Activated naive CD8-positive, alpha-beta T cell treated with anti-CD3 and anti-CD28 coated beads for 36 hours (primary cell): ENCODE results near the gene RBMS1. TPM values are rescaled to one million over a fixed set of nuclear protein-coding genes. Genes with fewer than 3 reads are reported as not detected.
"Not testable (repeated sequence)": the region's sequence is repeated elsewhere in the genome, so short reads cannot be mapped to it uniquely, and the experiment has no call there.

Experiments
- DNase-seq: peaks from one replicate; pipeline ENCODE4 v3.0.0; 2021
- H3K27ac Mint-ChIP-seq: one replicate; pipeline ENCODE4 v1.8.0; 2022; ENCODE audit warnings: mild to moderate bottlenecking, moderate library complexity, mixed read lengths
- H3K27me3 Mint-ChIP-seq: one replicate; pipeline ENCODE4 v1.8.0; 2022; ENCODE audit warnings: mild to moderate bottlenecking, mixed read lengths
- H3K36me3 Mint-ChIP-seq: one replicate; pipeline ENCODE4 v1.8.0; 2021; ENCODE audit warnings: mild to moderate bottlenecking, mixed read lengths
- H3K4me1 Mint-ChIP-seq: one replicate; pipeline ENCODE4 v1.8.0; 2021; ENCODE audit warnings: mixed read lengths
- H3K4me3 Mint-ChIP-seq: one replicate; pipeline ENCODE4 v1.8.0; 2022; ENCODE audit warnings: mild to moderate bottlenecking, moderate library complexity, mixed read lengths
- H3K9me3 Mint-ChIP-seq: one replicate; pipeline ENCODE4 v1.8.0; 2022; ENCODE audit warnings: mixed read lengths
- total RNA-seq, 2 experiments: library from RNA; stranded (reverse); gene quantifications; one replicate each; pipeline ENCODE4 v1.2.3, GENCODE V29; 2021

Gene RBMS1
- total RNA-seq, 2 experiments from 2014 or later = 39.3 to 39.9 TPM

DNA sequence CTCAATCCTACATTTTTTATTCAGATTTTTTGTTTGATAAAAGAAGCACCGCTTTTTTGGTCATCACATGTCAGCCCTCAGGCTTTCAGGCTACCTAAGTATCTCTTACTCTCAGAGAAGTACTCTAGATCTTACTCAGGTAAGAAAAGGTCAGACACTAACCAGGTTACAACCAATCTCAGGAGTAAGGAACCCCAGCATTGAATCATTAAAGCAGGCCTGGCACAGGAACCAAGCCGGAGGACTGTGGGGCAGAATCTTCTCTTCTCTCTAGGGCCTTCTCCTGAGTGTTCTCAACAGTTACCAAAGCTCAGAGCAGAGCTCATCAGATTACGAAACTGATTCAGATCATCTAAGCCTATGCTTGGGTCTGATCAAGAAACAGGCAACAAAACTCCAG, 28.2 kb downstream of the RBMS1 start:
- peak overlapping the region; percentile 18 for H3K27ac Mint-ChIP-seq
- H3K4me3 Mint-ChIP-seq = no peak overlapping the region
- H3K36me3 Mint-ChIP-seq = peaks cover 14% of the 10 kb centered on the region
- DNase-seq = no peak
- peaks cover 45% of the 10 kb centered on the region for H3K4me1 Mint-ChIP-seq
- no peaks in the 10 kb centered on the region for H3K27me3 Mint-ChIP-seq
- peaks cover 1% of the 10 kb centered on the region for H3K9me3 Mint-ChIP-seq

DNA sequence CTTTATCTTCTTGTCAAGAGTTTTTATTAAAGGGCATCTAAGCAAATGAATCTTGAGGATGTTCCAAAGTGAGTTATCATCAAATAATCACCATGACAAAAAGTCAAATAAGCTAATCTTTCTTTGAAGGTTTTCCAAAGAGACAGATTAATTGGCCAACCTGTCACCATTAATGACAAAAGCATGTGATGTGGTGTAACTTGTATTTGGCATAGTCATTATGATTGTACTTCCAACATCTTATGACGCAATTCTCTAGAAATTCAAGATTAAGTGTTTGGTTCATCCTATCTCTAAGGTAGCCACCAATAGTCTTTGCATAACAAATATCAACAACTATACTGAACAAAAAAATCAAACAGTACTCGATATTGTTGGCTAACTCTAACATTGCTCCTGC, 28.6 kb downstream of the RBMS1 start:
- Mint-ChIP-seq H3K27ac (no peak overlapping the region), H3K4me3 (no peak overlapping the region), H3K9me3 (peaks cover 1% of the 10 kb centered on the region), H3K4me1 (peaks cover 46% of the 10 kb centered on the region), H3K36me3 (peaks cover 14% of the 10 kb centered on the region), H3K27me3 (no peaks in the 10 kb centered on the region)
- DNase-seq = no peak

DNA sequence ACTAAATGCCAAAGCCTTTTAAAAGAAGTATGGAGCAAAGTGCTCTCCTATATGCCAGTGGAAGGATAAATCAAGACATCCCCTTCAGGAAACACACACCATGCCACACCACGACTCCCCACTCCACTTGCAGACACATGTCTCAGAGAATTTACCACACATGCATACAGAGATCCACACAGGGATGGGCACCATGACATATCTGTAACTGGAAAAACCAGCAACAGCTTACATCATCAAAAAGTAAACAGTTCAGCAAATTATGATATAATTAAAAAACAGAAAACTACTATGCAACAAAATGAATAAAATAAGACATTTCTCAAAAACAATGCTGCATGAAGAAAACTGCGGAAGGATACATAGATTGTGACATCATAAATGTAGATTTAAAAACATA, 29.6 kb downstream of the RBMS1 start:
- H3K4me3 Mint-ChIP-seq = no peak overlapping the region
- H3K27ac Mint-ChIP-seq = no peak overlapping the region
- no peaks in the 10 kb centered on the region for H3K27me3 Mint-ChIP-seq
- H3K36me3 Mint-ChIP-seq = peaks cover 9% of the 10 kb centered on the region
- peaks cover 47% of the 10 kb centered on the region for H3K4me1 Mint-ChIP-seq
- H3K9me3 Mint-ChIP-seq = peaks cover 1% of the 10 kb centered on the region
- DNase-seq = no peak

DNA sequence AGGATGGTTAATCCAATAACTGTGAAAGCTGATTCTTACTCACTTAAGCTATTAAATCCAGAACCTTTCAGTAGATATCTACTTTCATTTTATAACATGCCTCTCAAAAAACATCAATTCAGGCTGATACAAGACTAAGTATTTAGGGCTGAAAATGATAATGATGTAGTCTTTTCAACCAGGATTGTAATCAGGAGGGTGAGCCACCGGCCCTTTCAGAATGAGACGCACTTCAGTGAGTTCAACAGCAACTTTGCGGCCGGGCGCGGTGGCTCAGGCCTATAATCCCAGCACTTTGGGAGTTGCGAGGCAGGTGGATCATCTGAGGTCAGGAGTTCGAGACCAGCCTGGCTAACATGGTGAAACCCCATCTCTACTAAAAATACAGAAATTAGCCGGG, 30.4 kb downstream of the RBMS1 start:
- Mint-ChIP-seq H3K36me3 (peaks cover 12% of the 10 kb centered on the region), H3K27me3 (no peaks in the 10 kb centered on the region), H3K9me3 (peaks cover 1% of the 10 kb centered on the region), H3K4me1 (peaks cover 47% of the 10 kb centered on the region), H3K4me3 (no peak overlapping the region), H3K27ac (no peak overlapping the region)
- no peak for DNase-seq

DNA sequence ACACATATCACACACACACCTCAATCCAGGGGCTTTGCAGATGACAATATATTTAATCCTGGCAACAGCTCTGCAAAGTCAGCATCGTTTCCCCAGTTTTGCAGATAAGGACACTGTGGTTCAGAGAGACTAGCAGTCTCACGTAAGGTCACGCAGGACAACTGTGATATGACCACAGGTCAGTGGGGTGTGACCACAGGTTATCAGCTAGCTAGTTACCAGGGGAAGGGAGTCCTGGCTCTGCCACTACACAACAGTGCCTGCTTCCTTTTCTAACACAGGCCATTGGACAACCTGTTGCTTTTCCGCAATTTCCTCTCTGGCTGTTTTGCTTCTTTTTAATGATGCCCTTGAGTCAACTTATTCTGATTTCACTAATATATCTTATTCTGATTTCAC, 33.3 kb downstream of the RBMS1 start:
- H3K4me1 Mint-ChIP-seq = peaks cover 34% of the 10 kb centered on the region
- H3K9me3 Mint-ChIP-seq = peaks cover 1% of the 10 kb centered on the region
- H3K27ac Mint-ChIP-seq = no peak overlapping the region
- H3K36me3 Mint-ChIP-seq = peaks cover 14% of the 10 kb centered on the region
- no peaks in the 10 kb centered on the region for H3K27me3 Mint-ChIP-seq
- no peak overlapping the region for H3K4me3 Mint-ChIP-seq
- DNase-seq = no peak

DNA sequence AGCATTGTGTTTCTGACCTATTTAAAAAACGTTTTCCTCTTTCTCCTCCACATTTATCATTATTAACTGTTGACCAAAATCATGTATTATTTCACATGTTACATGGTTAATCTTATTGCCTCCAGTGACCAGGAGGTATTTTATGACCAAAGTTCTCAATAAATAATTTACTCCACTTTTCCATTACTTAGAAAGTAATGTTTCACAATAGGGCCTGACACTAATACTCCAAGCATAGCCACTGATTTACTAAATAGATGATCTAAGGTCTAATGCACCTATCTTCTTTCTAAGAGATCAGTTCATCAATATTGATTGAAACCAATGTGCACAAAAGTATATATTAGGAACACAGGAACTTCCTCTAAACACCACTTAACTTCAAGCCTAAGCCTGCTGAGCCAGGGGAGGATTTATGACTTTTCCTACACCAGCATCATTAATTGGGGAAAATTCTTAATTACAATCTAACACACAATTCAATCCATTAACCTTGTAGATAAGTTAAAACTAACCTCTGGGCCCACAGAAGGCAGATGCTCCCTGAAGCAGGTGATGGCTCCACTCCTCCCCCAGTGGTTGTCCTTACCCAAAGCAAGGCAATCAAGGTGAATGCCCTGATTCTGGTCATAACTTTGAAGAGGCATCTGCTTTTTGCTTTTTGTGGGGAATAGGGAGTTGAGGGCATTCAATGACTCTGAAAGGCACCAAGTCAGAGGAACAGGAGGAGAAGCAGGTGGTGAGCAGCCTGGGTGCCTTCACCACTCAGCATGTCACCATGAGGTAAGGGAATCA, 33.9 kb downstream of the RBMS1 start:
- peaks cover 31% of the 10 kb centered on the region for H3K4me1 Mint-ChIP-seq
- H3K27me3 Mint-ChIP-seq = no peaks in the 10 kb centered on the region
- peaks cover 14% of the 10 kb centered on the region for H3K36me3 Mint-ChIP-seq
- DNase-seq = no peak
- no peak overlapping the region for H3K4me3 Mint-ChIP-seq
- no peak overlapping the region for H3K27ac Mint-ChIP-seq
- peaks cover 1% of the 10 kb centered on the region for H3K9me3 Mint-ChIP-seq

DNA sequence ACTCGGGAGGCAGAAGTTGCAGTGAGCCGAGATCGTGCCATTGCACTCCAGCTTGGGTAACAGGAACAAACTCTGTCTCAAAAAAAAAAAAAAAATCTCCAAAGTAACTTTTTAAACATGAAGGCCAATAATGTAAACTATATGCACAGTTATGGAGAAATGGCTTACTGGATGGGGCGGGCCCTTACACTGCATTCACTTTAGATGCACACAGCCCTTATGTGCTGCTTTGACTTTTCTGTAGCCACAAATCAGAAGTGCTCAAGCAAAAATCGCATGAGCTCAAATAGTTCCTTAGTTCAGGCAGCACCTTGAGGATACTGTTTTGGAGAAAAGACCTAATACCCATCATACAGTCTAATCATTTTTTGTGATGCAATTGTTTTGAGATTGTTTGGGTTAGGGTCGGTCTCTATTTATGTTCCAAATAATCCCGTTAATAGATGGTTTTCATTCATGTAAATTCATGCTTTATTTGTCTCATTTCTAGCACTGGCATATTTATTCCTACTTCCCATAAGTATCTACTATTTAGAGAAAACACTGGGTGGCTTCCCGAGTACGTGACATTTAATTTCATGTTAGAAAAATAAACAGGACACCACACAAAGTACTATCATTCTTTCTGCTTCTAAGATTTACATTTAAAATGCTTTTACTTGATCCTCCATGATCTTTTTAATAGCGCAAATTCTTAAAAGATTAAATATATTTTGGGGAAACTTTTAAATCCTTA, 34.7 kb downstream of the RBMS1 start:
- no peak overlapping the region for H3K4me3 Mint-ChIP-seq
- H3K27ac Mint-ChIP-seq = no peak overlapping the region
- H3K9me3 Mint-ChIP-seq = peaks cover 1% of the 10 kb centered on the region
- H3K27me3 Mint-ChIP-seq = no peaks in the 10 kb centered on the region
- peaks cover 14% of the 10 kb centered on the region for H3K36me3 Mint-ChIP-seq
- DNase-seq = no peak
- peaks cover 29% of the 10 kb centered on the region for H3K4me1 Mint-ChIP-seq

DNA sequence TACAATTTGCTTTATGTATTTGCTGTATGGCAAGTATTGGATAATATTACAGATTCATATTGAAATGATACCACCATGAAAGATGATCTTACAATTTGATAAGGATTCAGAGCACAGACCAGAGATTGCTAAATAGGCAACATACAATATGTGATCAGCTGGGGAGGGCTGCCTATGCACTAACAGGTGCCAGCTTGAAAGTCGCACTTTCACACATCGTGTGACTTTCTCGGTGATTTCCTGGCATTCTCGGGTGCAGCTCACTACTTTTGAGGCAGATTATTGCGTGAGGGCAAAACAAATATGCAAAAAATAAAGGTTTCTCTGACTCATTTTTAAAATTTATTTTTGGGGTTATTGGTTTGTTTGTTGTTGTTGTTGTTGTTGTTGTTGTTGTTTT, 36.0 kb downstream of the RBMS1 start:
- Mint-ChIP-seq H3K27ac (no peak overlapping the region), H3K9me3 (peaks cover 1% of the 10 kb centered on the region), H3K4me3 (no peak overlapping the region), H3K36me3 (peaks cover 9% of the 10 kb centered on the region), H3K4me1 (peaks cover 20% of the 10 kb centered on the region), H3K27me3 (no peaks in the 10 kb centered on the region)
- DNase-seq = no peak

DNA sequence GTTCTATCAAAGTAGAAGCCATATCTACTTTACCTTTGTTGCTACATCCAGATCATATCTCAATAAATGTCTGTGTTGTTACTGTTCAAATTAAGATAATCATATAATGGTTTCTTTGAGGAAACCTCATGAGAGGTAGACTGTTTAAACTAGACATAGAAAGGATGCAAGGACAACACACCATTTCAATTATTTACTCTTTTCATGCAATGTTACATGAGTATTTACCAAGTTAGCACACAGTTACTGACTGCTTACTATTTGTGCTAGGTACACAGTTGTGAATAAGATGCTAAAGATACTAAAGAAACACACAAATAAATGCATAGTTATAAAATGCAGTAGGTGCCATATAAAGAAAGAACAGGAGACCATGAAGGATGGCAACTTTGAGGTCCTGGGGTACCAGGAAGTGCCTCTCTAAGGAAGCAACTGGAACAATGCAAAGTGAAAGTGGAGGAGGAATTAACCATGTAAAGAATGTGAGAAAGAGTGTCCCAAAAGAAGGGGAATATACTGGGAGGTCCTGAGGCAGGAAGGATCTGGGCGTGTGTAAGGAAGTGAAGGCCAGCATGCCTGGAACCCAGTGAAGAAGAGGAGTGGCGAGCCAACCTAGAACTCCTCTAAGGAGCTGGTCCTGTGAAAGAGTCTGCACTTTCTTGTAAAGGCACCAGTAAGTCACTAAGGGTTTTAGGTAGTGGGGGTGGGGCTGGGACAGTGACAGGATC, 39.4 kb downstream of the RBMS1 start:
- Mint-ChIP-seq H3K4me3 (no peak overlapping the region), H3K36me3 (peaks cover 12% of the 10 kb centered on the region), H3K27me3 (no peaks in the 10 kb centered on the region), H3K9me3 (no peaks in the 10 kb centered on the region), H3K4me1 (peaks cover 7% of the 10 kb centered on the region), H3K27ac (no peak overlapping the region)
- no peak for DNase-seq

DNA sequence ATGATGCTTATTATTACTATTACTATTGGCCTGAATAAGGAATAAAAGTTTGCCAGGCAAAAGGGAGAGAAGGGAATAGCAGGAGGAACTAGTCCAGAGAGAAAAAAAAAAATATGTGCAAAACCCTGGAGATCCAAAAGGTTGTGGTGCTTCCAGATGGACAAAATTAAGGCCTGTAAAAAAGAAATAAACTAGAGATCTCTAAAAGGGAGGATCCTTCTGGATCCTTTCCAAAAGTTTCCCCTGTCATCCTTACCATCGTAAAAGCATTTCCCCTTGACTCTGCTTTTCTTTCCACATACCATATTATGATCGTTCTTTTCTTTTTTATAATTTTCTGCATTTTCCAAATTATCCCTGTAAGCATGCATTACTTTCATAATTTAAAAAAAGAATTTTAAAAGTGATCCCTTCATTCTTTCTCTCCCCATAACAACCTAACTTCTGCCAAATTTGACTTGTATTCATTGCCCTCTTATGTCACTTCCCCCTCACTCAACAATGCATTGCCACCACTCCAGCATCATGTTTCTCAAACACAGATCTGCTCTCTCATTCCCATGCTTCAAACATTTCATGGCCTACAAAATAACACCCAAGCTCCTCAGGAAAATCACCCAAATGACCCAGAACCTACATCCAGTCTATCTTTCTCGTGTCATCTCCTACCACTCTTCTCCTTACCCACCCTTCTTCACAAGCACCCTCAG, 40.3 kb downstream of the RBMS1 start:
- no peak overlapping the region for H3K27ac Mint-ChIP-seq

DNA sequence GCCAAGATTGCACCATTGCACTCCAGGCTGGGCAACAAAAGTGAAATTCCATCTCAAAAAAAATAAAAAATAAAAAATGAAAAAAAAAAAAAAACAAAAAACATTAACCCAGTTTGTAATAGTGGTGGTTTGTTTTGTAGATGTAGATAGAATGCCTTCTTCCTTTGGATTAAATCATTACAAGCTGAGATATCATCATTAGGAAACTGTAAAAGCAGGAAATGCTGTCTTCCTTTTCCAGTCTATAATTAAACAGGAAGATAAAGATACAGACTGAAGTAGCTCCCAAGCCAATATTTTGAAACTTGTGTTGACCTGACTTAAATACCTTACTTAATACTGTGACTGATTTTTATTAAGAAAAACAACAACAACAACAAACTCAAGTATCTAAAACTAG, 43.1 kb downstream of the RBMS1 start:
- peaks cover 14% of the 10 kb centered on the region for H3K36me3 Mint-ChIP-seq
- no peaks in the 10 kb centered on the region for H3K9me3 Mint-ChIP-seq
- no peak overlapping the region for H3K27ac Mint-ChIP-seq
- H3K4me1 Mint-ChIP-seq = peaks cover 2% of the 10 kb centered on the region
- no peak for DNase-seq
- H3K4me3 Mint-ChIP-seq = no peak overlapping the region
- H3K27me3 Mint-ChIP-seq = no peaks in the 10 kb centered on the region

More for the DNA sequence above, 40.3 kb downstream of the RBMS1 start:
- Mint-ChIP-seq H3K4me3 (no peak overlapping the region), H3K36me3 (peaks cover 10% of the 10 kb centered on the region), H3K4me1 (peaks cover 5% of the 10 kb centered on the region), H3K9me3 (no peaks in the 10 kb centered on the region), H3K27me3 (no peaks in the 10 kb centered on the region)
- no peak for DNase-seq

DNA sequence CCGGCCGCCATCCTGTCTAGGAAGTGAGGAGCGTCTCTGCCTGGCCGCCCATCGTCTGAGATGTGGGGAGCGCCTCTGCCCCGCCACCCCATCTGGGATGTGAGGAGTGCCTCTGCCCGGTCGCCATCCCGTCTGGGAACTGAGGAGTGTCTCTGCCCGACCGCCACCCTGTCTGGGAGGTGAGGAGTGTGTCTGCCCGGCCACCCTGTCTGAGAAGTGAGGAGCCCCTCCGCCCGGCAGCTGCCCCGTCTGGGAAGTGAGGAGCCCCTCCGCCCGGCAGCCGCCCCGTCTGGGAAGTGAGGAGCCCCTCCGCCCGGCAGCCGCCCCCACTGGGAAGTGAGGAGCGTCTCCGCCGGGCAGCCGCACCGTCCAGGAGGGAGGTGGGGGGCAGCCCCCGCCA, 44.8 kb downstream of the RBMS1 start:
- H3K4me1 Mint-ChIP-seq, H3K27me3 Mint-ChIP-seq, H3K9me3 Mint-ChIP-seq, H3K4me3 Mint-ChIP-seq, DNase-seq, H3K27ac Mint-ChIP-seq: not testable (repeated sequence)
- H3K36me3 Mint-ChIP-seq = peaks cover 16% of the 10 kb centered on the region

DNA sequence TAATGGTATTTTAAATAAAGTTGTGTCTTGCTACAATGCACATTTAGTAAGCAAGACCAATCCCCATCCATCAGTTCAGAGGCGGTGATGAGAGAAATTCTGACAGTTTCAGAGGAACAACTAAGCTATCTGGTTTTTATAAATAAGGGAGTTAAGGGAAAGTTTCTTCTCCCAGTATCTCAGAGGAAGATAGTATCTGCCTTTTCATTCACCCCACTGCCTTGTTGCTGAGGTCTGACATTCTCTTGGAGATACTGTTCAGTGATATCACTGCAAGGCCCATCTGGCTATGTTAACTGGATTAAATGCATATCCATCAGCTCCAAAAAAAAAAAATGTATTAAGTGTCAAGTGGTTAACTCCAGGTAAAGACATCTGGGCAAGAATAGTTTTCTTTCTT, 47.9 kb downstream of the RBMS1 start:
- H3K27ac Mint-ChIP-seq = no peak overlapping the region
- DNase-seq = no peak
- peaks cover 23% of the 10 kb centered on the region for H3K36me3 Mint-ChIP-seq
- peaks cover 2% of the 10 kb centered on the region for H3K4me1 Mint-ChIP-seq
- peaks cover 3% of the 10 kb centered on the region for H3K9me3 Mint-ChIP-seq
- no peak overlapping the region for H3K4me3 Mint-ChIP-seq
- H3K27me3 Mint-ChIP-seq = no peaks in the 10 kb centered on the region

DNA sequence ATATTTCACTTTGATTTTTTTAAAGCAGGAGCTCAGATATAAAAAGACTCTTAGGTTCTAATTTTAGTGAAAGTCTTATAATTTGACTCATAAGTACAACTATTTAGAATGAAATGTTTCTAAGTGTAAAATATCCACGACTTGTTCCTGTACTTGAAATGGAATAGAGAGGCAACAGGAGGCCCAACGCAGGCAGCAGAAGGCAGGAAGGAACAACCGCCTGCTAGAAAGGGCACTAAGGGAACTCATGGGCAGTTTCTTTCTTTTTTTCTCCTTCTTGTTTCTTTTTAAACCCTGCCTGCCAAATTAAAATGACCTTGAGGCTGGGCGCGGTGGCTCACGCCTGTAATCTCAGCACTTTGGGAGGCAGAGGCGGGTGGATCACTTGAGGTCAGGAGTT, 51.0 kb downstream of the RBMS1 start:
- no peak overlapping the region for H3K27ac Mint-ChIP-seq
- H3K36me3 Mint-ChIP-seq = peaks cover 32% of the 10 kb centered on the region
- no peak for DNase-seq

DNA sequence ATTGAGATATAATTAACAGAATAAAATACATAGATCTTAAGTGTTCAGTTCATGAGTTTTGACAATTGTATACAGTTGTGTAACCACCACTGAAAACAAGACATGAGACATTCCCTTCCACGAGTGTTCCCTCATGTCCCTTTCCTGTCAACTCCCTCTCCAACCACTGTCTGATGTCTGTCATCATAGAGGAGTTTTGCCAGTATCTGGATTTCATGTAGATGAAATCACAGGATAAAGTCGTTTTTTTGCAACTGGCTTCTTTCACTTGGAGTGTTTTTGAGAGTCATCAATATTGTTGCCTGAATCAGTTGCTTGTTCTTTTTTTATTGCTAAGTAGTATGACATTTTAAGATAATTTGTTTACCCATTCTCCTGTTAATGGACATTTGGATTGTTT, 52.7 kb downstream of the RBMS1 start:
- Mint-ChIP-seq H3K4me1 (peaks cover 2% of the 10 kb centered on the region), H3K9me3 (peaks cover 9% of the 10 kb centered on the region), H3K27ac (no peak overlapping the region), H3K36me3 (peaks cover 27% of the 10 kb centered on the region), H3K4me3 (no peak overlapping the region), H3K27me3 (no peaks in the 10 kb centered on the region)
- no peak for DNase-seq

More for the DNA sequence above, 51.0 kb downstream of the RBMS1 start:
- no peaks in the 10 kb centered on the region for H3K27me3 Mint-ChIP-seq
- peaks cover 2% of the 10 kb centered on the region for H3K4me1 Mint-ChIP-seq
- H3K9me3 Mint-ChIP-seq = peaks cover 9% of the 10 kb centered on the region
- no peak overlapping the region for H3K4me3 Mint-ChIP-seq
